ENCODE data around the gene PSMB3.

Gene PSMB3

DNA sequence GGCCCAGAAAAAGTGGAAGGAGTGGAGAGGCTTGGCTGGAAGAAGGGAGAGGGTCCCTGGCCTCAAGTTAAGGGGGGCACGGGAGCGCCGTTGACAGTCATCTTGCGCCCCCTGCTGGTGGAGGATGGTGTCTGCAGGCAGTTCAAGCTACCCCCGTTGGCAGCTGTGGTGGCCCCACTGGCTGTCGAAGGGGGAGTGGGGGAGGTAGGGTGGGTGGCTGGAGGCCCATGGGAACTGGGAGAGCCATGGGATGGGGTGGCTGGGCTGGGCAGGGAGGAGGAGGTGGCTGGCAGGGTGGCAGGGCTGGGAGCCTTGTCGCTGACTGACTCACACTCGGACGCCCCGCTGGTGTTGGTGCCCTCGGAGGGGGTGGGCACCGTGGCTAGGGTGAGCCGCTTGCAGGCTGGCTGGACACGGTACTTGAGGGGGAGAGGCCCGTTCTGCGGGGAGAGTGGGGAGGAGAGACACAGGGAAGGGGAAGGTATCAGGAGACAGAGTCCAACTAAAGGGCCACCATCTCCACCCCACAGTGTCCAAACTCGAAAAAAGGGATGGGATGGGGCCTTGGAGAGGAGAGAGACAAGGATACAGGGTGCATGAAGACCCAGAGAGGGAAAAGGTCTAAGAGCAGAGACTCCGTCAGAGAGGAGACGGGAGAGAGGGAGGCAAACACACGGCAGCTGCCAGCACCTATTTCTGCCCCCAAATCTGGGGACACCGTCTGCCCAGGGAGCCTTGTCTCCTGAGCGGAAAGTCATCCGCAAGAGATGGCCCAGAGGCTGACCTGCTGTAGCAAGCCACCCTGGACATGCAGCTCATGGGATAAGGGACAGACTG, 17.2 kb upstream of the PSMB3 start:
- TF ChIP-seq GATA3 (IDR thresholded peaks at IDR 0.05; ENCODE audit: low read depth, low read length): no peak
- no peak for TF ChIP-seq GATA2 (IDR thresholded peaks at IDR 0.05; ENCODE audit: low read depth, low read length)

DNA sequence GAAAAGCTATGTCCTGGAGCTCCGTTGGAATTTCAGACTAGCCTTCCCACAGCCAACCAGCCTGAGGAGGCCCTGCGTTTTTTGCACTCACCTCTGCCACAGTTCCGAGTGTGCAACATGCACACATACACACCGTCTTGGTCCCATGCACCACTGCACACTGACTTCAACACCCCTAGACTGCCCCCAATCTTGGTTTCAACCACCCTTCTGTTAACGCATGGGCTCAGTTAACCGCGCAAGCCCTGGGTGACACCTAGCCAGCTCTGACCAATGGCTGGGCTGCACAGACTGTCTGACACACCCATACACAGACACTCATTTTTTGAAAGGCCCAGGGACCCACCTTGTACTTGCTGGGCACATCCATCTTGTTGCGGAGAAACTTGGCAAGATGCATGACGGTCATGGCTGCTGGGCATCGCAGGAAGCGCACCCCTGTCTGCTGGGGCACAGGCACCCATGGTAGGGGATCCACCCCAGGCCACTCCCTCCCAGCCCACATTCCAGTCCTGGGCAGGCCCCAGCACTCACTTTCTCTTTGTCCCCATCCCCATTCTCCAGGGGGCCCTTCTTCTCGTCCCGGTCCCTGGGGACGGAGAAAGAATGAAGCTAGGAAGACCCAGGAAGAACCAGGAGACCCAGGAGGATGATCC, 14.4 kb upstream of the PSMB3 start:
- TF ChIP-seq GATA3 (IDR thresholded peaks at IDR 0.05; ENCODE audit: low read depth, low read length) (no peak), GATA2 (IDR thresholded peaks at IDR 0.05; ENCODE audit: low read depth, low read length) (no peak)

DNA sequence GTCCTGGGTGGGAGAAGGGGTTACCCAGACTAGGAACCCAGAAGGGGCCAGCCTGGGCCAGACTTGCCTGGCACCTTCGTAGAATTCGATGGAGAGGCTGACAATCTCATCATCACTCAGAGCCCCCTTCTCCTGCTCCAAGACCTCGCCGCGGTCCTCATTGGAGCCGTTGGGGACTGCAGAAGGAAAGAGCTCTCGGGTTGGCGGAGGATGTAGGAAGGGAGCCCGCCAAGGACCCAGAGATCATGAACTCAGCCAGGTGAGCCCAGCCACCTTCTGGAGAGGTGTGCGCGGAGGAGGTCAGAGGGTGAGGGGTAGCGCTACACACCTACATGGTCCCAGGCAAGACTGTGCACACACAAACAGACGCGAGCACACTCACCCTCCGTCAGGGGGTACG, 13.9 kb upstream of the PSMB3 start:
- TF ChIP-seq GATA3 (IDR thresholded peaks at IDR 0.05; ENCODE audit: low read depth, low read length) (no peak), GATA2 (IDR thresholded peaks at IDR 0.05; ENCODE audit: low read depth, low read length) (no peak)

DNA sequence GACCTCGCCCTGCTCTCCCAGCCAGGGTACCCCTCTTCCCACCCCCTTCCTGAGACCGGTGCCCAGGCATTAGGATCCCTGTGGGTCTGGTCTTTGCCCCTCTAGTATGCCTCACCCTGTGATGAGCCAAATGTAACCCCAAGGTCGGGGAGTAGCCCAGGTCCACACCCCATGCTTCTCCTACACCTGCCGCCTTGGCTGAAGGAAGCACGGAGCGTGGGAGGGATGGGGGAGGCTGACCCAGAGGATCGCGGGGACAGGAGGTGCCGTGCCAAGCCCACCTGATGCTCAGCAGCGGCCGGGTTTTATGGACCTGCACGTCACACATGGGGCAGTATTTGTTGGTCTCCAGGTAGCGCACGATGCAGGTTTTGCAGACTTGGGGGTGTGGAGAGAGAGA, 13.2 kb upstream of the PSMB3 start:
- TF ChIP-seq GATA3 (IDR thresholded peaks at IDR 0.05; ENCODE audit: low read depth, low read length): no peak
- no peak for TF ChIP-seq GATA2 (IDR thresholded peaks at IDR 0.05; ENCODE audit: low read depth, low read length)

DNA sequence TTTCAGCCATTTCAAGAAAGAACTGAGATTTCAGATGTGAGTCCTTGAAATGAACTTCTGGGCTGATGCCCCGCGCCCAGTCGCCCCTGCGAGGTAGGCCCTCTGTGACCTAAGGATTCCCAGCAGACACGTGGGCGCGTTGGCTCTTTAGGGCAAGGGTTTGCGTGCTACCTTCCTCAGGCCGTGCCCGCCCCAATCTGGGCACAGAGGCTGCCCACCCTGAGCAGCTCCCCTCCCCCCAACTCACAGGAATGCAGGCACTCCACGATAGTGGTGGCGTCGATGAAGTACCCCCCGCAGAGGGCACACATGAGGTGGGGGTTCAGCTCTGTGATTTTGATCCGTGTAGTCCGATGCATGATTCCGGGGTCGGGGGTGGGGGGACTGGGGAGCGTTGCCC, 12.5 kb upstream of the PSMB3 start:
- no peak for TF ChIP-seq GATA3 (IDR thresholded peaks at IDR 0.05; ENCODE audit: low read depth, low read length)
- no peak for TF ChIP-seq GATA2 (IDR thresholded peaks at IDR 0.05; ENCODE audit: low read depth, low read length)

DNA sequence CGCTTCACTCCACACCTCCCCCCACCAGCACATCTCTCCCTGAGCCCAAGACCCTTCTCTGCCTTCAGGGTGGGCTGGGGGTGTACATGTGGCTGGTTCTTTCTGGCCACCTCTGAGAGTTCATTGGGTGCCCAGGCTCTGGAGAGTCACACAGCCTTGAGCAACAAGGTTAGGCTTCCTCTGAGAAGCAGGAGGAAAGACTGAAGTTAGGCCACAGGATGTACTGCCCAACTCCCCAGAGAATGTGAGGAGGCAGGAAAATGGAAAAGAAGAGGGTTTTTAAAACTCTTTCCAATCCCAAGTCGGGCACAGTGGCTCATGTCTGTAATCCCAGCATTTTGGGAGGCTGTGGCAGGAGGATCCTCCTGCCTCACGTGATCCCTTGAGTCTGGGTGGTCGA, 11.7 kb upstream of the PSMB3 start:
- TF ChIP-seq GATA3 (IDR thresholded peaks at IDR 0.05; ENCODE audit: low read depth, low read length) (no peak), GATA2 (IDR thresholded peaks at IDR 0.05; ENCODE audit: low read depth, low read length) (no peak)

DNA sequence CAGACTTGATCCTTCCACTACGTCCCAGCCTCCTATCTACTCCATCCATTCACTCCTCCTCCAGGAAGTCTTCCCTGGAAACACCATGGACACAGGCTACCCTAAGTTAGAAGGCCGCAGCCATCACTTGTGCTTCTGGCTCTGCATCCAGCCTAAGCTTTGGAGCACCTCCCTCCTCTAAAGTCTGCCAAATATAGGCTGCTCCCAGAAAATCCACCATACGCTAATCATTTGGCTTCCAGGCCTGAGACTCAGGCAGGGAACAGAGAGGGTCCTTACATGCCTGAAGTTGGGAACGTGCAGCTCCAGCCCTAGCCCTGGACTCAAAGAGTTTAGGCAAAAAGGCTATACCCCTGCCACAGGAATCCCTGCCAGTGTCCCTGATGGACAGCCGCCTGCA, 11.1 kb upstream of the PSMB3 start:
- TF ChIP-seq GATA3 (IDR thresholded peaks at IDR 0.05; ENCODE audit: low read depth, low read length): no peak
- TF ChIP-seq GATA2 (IDR thresholded peaks at IDR 0.05; ENCODE audit: low read depth, low read length): no peak

DNA sequence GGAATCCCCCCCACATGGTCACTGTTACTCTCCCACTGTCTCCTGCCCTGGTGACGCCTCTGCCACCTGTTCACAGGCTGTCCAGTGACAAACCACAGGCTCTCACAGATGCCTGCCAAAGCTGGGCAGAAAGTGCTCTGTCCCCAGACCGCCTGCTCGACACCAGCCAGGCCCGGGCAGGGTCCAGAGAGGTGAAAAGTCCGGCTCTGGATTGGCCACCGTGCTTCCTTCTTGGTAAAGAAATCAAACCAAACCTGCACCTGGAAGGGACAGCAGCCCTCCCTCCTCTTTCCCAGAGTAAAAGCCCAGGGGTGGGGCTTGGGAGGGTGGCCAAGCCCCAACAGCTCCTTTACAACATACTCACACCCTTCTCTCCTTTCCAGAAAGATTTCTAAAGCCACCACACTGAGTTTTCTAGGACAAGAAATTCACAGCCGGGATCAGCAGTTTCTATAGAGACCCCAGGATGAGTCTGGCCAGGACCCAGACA, 10.6 kb upstream of the PSMB3 start:
- TF ChIP-seq GATA2 (IDR thresholded peaks at IDR 0.05; ENCODE audit: low read depth, low read length) (no peak), GATA3 (IDR thresholded peaks at IDR 0.05; ENCODE audit: low read depth, low read length) (no peak)

DNA sequence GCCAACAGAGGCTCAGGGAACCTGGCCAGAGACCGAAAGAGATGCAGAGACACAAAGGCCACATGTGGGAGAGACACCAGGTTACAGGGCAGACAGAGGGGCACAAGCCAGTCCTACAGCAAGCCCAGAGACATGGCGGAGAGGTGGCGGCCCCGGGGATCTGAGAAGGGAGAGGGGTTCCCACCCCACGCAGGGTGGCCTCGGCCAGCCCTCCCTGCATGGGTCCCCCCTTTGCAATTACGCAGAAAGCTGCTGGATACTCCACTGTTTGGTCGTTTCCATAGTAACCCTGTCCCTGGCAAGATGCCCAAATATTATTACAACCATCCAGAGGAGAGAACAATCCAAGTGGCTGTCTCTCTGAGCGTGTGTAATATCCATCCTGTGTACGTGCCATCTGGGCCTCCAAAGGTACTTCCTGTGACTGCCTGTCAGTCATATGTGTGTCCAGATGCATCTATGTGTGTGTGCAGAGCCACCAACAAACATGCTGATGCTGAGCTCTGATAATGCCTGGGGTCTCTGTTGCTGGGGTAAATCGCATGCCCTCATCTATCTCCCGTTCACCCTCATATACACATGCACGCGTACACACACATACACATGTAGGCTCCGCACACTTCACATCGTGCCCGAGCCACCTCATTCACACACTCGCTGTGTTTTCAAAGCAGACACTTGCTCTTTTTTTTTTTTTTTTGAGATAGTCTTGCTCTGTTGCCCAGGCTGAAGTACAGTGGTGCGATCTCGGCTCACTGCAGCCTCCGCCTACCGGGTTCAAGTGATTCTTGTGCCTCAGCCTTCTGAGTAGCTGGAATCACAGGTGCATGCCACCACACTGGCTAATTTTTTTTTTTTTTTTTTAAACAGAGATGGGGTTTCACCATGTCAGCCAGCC, 9.9 kb upstream of the PSMB3 start:
- TF ChIP-seq GATA2 (IDR thresholded peaks at IDR 0.05; ENCODE audit: low read depth, low read length) (peak; percentile 95), GATA3 (IDR thresholded peaks at IDR 0.05; ENCODE audit: low read depth, low read length) (no peak)

DNA sequence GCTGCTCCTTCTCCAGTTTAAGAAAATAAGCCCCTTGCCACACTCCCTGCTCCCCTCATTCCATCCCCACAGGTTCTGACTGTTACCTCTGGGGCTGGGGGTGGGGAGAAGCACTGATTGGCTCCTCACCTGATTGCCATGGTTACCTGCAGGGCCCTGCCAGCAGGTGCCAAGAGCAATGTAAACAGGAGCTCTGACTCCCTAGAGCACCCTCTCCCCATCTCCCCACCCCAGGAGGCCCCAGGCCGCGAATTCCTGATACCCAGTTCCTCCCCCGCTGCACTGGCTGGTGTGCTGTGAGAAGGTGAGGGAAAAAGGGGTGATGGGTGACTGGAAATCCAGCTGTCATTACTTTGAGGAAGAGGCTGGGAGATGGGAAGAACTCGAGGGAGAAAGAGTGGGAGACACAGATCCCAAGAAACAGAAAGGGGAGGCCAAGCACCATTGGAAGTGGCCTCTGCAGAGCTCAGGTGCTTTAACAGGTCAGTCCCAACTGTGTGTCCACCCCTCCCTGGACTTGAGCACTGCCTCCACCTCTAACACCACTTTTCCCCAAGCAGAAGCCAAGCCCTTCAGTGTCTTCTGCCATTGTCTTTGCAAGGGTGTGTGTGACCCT, 8.9 kb upstream of the PSMB3 start:
- TF ChIP-seq GATA2 (IDR thresholded peaks at IDR 0.05; ENCODE audit: low read depth, low read length): no peak

DNA sequence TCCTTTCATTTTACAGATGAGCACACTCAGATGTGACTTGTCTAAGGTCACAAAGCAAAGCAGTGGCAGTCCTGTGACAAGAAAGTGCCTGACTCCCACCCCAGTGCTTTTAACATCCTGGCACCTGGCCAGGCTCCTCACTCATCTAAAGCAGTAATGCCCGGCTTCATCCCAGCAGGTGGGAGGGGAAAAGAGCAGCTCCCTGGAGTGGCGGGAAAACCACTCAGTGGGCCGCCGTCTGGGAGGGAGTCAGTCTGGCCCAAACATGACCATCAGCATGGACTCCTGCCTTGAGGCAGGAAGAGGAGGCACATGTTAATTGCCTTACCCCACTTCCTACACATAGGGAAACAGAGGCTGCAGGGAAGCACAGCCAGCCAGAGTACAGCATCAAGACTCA, 7.0 kb upstream of the PSMB3 start:
- TF ChIP-seq GATA3 (IDR thresholded peaks at IDR 0.05; ENCODE audit: low read depth, low read length) (no peak), GATA2 (IDR thresholded peaks at IDR 0.05; ENCODE audit: low read depth, low read length) (no peak)

DNA sequence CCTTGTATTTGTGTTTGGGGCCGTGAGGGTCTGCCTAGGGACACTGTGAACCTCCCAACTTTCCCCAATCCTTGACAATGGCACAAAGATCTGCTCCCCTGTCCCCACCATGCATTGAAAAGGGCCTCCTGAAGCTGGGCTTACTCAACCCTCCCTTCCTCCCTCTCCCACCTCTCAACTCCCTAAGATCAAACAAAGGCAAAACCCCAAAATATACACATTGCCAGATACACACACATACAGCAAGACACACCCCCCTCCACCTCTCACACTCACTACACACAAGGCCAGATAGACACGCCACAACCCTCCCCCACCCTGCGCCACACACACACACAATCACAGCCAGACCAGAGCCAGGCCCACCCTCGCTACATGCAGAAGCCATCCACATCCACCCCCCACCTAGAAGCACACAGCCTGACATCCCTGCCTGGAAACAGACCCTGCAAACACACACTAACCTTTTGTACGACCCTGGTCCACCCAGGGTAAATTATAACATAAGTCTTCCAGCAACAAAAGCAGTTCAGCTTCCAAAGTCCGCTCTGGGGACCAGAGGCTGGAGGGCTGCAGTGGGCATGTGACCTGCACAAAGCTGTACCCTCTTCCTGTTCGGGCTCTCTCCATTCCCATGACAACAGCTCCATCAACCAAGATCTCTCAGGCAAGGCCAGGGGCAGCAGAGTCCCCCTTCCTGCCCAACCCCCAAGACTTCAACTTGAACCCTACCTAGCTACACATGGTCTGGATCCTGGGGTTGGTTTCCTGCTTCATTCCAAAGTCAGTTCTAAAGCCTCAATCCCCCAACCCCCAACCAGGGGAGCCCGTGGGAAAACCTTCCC, 6.3 kb upstream of the PSMB3 start:
- TF ChIP-seq GATA2 (IDR thresholded peaks at IDR 0.05; ENCODE audit: low read depth, low read length) (no peak), GATA3 (IDR thresholded peaks at IDR 0.05; ENCODE audit: low read depth, low read length) (no peak)

DNA sequence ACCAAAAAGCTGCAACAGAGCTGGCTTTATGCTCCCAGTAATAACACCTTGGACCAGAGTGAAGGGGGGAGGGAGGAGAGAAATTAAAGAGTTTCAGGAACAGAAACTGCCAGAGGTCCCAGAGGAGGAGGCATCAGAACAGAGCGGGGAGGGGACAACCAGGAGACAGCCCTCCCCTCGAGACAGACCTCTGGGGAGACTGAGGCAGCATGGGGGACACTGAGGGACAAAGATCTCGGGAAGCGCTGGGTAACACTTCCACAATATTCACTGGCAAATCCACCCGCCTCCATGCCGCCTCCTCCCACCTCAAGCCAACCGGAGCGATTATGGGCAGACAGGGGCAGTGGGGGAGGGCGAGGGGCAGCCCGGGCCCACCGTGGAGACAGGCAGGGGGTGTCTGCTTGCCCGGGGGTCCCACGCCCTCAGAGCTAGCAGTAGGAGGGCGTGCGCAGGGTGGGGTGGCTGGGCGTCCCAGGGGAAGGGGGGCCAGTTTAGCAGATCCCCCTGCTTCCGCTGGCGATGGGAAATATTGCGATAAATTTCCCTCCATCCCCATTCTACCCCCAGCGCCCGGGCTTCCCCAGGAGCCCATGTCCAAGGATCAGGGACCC, 5.6 kb upstream of the PSMB3 start:
- TF ChIP-seq GATA2 (IDR thresholded peaks at IDR 0.05; ENCODE audit: low read depth, low read length) (no peak), GATA3 (IDR thresholded peaks at IDR 0.05; ENCODE audit: low read depth, low read length) (no peak)
